Measurements from ENCODE around the gene PTGES3L. TPM values are rescaled to one million over a fixed set of nuclear protein-coding genes. Genes with fewer than 3 reads are reported as not detected.
"Not testable (repeated sequence)": the region's sequence is repeated elsewhere in the genome, so short reads cannot be mapped to it uniquely, and the experiment has no call there.

PTGES3L gene
- total RNA-seq, 1 donor = under 0.01 TPM

DNA sequence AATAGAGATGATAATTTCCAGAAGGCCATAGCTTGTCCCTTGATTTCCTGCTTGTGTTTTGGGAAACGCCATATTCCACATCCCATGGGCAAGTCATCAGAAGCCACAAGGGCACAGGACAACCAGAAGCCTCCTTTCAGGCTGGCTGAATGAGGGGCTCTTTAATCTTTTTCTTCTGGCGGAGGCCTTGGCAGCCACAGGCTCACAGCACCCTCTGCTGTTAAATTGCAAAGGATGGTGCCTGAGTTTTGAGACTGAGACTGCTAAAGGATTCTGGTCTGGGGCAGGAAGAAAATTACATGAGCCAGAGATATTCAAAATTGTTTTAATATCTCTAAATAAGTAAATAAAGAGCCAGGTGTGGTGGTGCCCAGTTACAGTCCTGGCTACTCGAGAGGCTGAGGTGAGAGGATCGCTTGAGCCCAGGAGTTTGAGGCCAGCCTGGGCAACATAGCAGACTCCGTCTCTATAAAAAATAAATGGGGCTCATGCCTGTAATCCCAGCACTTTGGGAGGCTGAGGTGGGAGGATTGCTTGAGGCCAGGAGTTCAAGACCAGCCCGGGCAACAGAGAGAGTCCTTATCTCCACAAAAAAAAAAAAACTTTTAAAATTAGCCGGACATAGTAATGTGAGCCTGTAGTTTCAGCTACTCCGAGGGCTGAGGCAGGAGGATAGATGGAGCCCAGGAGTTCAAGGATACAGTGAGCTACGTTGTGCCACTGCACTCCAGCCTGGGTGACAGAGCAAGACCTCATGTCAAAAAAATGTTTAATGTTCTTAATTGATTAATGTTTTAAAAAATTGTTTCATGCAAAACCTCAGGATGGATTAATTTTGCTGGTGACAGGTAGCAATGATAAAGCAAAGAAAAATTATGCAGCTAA is 41.9 kb downstream of the PTGES3L start:
- Histone ChIP-seq H3K4me3 (ENCODE audit: insufficient read depth, low read length) (no peak overlapping the region), H2AFZ (ENCODE audit: low read length) (peak overlapping the region; percentile 69), H3K27me3 (ENCODE audit: insufficient read depth, low read length) (peaks cover 8% of the 10 kb centered on the region)

DNA sequence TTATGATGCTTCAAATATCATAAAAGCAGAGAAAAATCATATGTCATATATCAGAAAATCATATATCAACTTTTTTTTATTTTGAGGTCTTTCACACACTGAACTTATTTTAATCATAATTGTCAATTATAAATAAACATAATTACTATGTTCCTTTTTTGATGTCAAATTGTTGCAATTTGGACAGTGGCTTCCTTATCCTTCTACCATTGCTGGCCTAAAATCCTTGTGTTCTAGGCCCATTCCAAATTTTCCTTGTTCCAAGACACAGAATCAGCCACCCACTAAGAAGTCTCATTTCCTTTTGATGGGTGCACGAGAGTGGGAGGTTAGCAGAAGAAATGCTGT is 50.4 kb downstream of the PTGES3L start:
- H4K20me1 ChIP-seq (ENCODE audit: insufficient read depth, low read length) = no peaks in the 10 kb centered on the region

More for the DNA sequence above, 41.9 kb downstream of the PTGES3L start:
- H3K27ac ChIP-seq (ENCODE audit: low read depth, low read length) = no peak overlapping the region
- no peaks in the 10 kb centered on the region for H3K4me1 ChIP-seq (ENCODE audit: insufficient read depth, low read length)
- TF ChIP-seq CTCF (IDR thresholded peaks at IDR 0.05; ENCODE audit: extremely low read depth, low read depth, low read length) = peak; percentile 77
- H3K36me3 ChIP-seq (ENCODE audit: insufficient read depth, low read length) = no peaks in the 10 kb centered on the region
- no peaks in the 10 kb centered on the region for H4K20me1 ChIP-seq (ENCODE audit: insufficient read depth, low read length)
- H3K9me3 ChIP-seq (ENCODE audit: low read depth, low read length) = no peaks in the 10 kb centered on the region
- peak; percentile 91 for DNase-seq (ENCODE audit: insufficient read length, low spot score, missing footprints)
- H3K4me2 ChIP-seq (ENCODE audit: insufficient read depth, low read length) = peak overlapping the region; percentile 46
- no peaks in the 10 kb centered on the region for H3K79me2 ChIP-seq (ENCODE audit: insufficient read depth, low read length)

DNA sequence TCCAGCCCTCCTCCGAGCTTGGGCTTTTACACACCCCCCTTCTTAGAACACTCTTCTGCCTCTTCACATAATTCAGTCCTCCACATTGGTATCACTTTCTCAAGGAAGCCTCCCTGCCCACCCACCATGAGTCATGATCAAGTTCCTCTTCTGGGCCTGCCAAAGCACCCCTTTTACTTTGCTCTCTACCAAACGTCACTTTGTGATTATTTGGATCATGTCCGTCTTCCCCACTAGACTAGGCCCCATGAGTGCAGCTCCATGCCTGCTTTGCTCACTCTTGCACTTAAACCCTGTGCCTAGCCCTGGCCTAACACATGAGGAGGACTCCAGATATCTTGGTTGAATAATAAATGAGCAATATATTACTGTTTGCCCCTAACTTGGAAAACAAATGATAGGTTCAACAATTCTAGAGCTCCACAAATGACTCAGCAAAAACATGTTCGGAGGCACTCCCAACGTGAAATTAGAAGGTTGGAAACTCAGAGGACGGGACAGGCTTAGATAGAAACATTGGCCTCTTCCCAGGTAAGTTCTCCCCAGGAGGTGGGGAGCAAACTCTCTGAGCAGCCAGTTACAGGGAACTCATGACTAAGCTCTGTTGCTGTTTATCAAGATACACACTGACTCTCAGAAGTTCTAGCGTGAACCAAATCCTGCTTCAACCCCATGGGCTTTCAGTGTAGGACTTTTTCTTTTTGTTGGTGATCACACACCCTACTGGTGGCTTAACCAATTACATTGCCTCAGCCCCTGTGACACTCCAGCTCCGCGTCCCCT is 51.0 kb downstream of the PTGES3L start:
- no peaks in the 10 kb centered on the region for H3K36me3 ChIP-seq (ENCODE audit: insufficient read depth, low read length)
- no peak overlapping the region for H3K4me3 ChIP-seq (ENCODE audit: insufficient read depth, low read length)
- H3K27ac ChIP-seq (ENCODE audit: low read depth, low read length) = peak overlapping the region; percentile 60
- H4K20me1 ChIP-seq (ENCODE audit: insufficient read depth, low read length) = no peaks in the 10 kb centered on the region
- peak; percentile 67 for TF ChIP-seq CTCF (IDR thresholded peaks at IDR 0.05; ENCODE audit: extremely low read depth, low read depth, low read length)
- no peaks in the 10 kb centered on the region for H3K9me3 ChIP-seq (ENCODE audit: low read depth, low read length)
- H3K4me1 ChIP-seq (ENCODE audit: insufficient read depth, low read length) = peaks cover 9% of the 10 kb centered on the region
- peaks cover 5% of the 10 kb centered on the region for H3K27me3 ChIP-seq (ENCODE audit: insufficient read depth, low read length)
- H2AFZ ChIP-seq (ENCODE audit: low read length) = peak overlapping the region; percentile 66
- H3K79me2 ChIP-seq (ENCODE audit: insufficient read depth, low read length) = no peaks in the 10 kb centered on the region
- H3K4me2 ChIP-seq (ENCODE audit: insufficient read depth, low read length) = peak overlapping the region; percentile 53
- peak; percentile 89 for DNase-seq (ENCODE audit: insufficient read length, low spot score, missing footprints)

More for the DNA sequence above, 50.4 kb downstream of the PTGES3L start:
- no peak for DNase-seq (ENCODE audit: insufficient read length, low spot score, missing footprints)
- Histone ChIP-seq H3K27ac (ENCODE audit: low read depth, low read length) (no peak overlapping the region), H3K9me3 (ENCODE audit: low read depth, low read length) (no peaks in the 10 kb centered on the region), H2AFZ (ENCODE audit: low read length) (no peak overlapping the region), H3K36me3 (ENCODE audit: insufficient read depth, low read length) (no peaks in the 10 kb centered on the region), H3K4me3 (ENCODE audit: insufficient read depth, low read length) (no peak overlapping the region), H3K4me1 (ENCODE audit: insufficient read depth, low read length) (peaks cover 9% of the 10 kb centered on the region), H3K4me2 (ENCODE audit: insufficient read depth, low read length) (no peak overlapping the region), H3K27me3 (ENCODE audit: insufficient read depth, low read length) (peaks cover 8% of the 10 kb centered on the region), H3K79me2 (ENCODE audit: insufficient read depth, low read length) (no peaks in the 10 kb centered on the region)
- TF ChIP-seq CTCF (IDR thresholded peaks at IDR 0.05; ENCODE audit: extremely low read depth, low read depth, low read length) = no peak

DNA sequence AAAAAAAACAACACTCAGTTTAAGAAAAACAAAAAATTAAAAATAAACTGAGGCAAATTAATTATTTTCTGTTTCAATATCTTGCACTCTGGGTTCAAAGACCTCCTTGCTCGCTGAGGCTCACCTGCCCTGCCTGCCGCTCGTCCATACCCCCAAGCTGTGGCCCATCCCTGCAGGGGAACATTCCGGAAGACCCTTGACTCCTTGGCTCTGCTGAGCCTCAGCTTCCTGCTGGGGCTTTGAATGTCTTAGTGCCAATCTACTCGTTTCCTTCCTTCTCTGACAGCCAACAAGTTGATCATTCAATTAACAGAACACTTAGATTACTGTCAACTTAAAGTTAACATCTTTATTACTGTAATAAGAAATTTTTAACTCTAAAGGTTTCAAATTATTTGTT is 55.0 kb downstream of the PTGES3L start:
- H3K27ac ChIP-seq (ENCODE audit: low read depth, low read length) = no peak overlapping the region
- H3K79me2 ChIP-seq (ENCODE audit: insufficient read depth, low read length) = no peaks in the 10 kb centered on the region
- TF ChIP-seq CTCF (IDR thresholded peaks at IDR 0.05; ENCODE audit: extremely low read depth, low read depth, low read length) = no peak
- H4K20me1 ChIP-seq (ENCODE audit: insufficient read depth, low read length) = no peaks in the 10 kb centered on the region
- peaks cover 32% of the 10 kb centered on the region for H3K27me3 ChIP-seq (ENCODE audit: insufficient read depth, low read length)
- H3K4me1 ChIP-seq (ENCODE audit: insufficient read depth, low read length) = peaks cover 9% of the 10 kb centered on the region
- H2AFZ ChIP-seq (ENCODE audit: low read length) = no peak overlapping the region
- H3K4me3 ChIP-seq (ENCODE audit: insufficient read depth, low read length) = no peak overlapping the region
- no peaks in the 10 kb centered on the region for H3K36me3 ChIP-seq (ENCODE audit: insufficient read depth, low read length)
- H3K9me3 ChIP-seq (ENCODE audit: low read depth, low read length) = no peaks in the 10 kb centered on the region
- no peak overlapping the region for H3K4me2 ChIP-seq (ENCODE audit: insufficient read depth, low read length)
- no peak for DNase-seq (ENCODE audit: insufficient read length, low spot score, missing footprints)

DNA sequence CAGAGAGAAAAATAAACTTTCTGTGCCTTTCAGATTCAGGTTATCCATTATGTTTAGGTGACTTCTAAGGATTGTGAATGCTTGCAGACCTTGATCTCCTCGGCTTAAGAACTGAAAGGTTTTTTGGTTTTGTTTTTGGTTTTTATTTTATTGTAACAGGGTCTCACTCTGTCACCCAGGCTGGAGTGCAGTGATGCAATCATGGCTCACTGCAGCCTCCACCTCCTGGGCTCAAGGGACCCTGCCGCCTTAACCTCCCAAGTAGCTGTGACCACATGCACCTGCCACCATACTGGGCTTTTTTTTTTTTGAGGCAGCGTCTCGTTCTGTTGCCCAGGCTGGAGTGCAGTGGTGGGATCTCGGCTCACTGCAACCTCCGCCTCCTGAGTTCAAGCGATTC is 56.4 kb downstream of the PTGES3L start:
- not testable (repeated sequence) for DNase-seq (ENCODE audit: insufficient read length, low spot score, missing footprints); H3K4me1 ChIP-seq (ENCODE audit: insufficient read depth, low read length); H2AFZ ChIP-seq (ENCODE audit: low read length); H3K79me2 ChIP-seq (ENCODE audit: insufficient read depth, low read length); H3K4me3 ChIP-seq (ENCODE audit: insufficient read depth, low read length); H3K36me3 ChIP-seq (ENCODE audit: insufficient read depth, low read length); H3K9me3 ChIP-seq (ENCODE audit: low read depth, low read length); H3K4me2 ChIP-seq (ENCODE audit: insufficient read depth, low read length); H3K27ac ChIP-seq (ENCODE audit: low read depth, low read length); H4K20me1 ChIP-seq (ENCODE audit: insufficient read depth, low read length)
- peaks cover 32% of the 10 kb centered on the region for H3K27me3 ChIP-seq (ENCODE audit: insufficient read depth, low read length)
